Erythroblast (primary cell): ENCODE measurements around the gene GFAP.

ENCODE experiments used
- GATA1 ChIP-seq: IDR thresholded peaks from 2 replicates; pipeline ENCODE4 v1.6.1; 2011; ENCODE audit warnings: low read depth, mild to moderate bottlenecking, control low read depth, low read length, moderate library complexity
- POLR2A ChIP-seq: IDR thresholded peaks from 2 replicates; pipeline ENCODE4 v1.6.1; 2011; ENCODE audit warnings: mild to moderate bottlenecking, low read length

DNA sequence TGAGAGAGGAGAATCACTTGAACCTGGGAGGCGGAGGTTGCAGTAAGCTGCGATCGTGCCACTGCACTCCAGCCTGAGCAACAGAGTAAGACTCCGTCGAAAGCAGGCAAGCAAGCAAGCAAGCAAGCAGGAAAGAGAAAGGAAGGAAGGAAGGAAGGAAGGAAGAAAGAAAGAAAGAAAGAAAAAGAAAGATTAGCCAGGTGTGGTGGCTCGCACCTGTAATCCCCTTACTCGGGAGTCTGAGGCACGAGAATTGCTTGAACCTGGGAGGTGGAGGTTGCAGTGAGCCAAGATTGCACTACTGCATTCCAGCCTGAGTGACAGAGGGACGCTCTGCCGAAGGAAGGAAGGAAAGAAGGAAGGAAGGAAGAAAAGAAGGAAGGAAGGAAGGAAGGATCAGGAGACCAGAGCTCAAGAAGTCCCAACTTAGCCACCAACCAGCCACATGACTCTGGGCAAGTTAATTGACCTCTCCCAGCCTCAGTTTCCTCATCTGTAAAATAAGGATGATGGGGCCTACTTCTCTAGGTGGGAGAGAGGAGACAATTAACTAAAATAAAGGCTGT lies 6.5 kb downstream of the GFAP start:
- no peak for TF ChIP-seq POLR2A
- TF ChIP-seq GATA1: no peak
